GM23338 (cell line): ENCODE data around the gene TPI1.

Source experiments
- CREB1 ChIP-seq: fragments of 250-450 bp; sonication (Bioruptor Pico); IDR thresholded peaks from 2 replicates; pipeline ENCODE4 v1.5.0; 2020; ENCODE audit warnings: low read depth, mild to moderate bottlenecking, moderate library complexity
- EZH2 ChIP-seq: fragments of 200-600 bp; sonication (generic); IDR thresholded peaks from one replicate; pipeline ENCODE4 v1.8.0; 2017; ENCODE audit warnings: antibody characterized with exemption, mild to moderate bottlenecking, low read depth; ENCODE audit not compliant: unreplicated experiment
- EZH2phosphoT487 ChIP-seq: fragments of 200-600 bp; sonication (generic); IDR thresholded peaks from one replicate; pipeline ENCODE4 v1.8.1; 2018; ENCODE audit warnings: antibody characterized with exemption; ENCODE audit not compliant: unreplicated experiment
- JUNB ChIP-seq: IDR thresholded peaks from one replicate; pipeline ENCODE4 v1.6.1; 2016; ENCODE audit warnings: antibody characterized with exemption; ENCODE audit not compliant: unreplicated experiment
- POLR2AphosphoS5 ChIP-seq: IDR thresholded peaks from 2 replicates; pipeline ENCODE4 v1.6.1; 2016; ENCODE audit warnings: antibody characterized with exemption, low read depth
- STAT1 ChIP-seq: IDR thresholded peaks from one replicate; pipeline ENCODE4 v1.6.1; 2016; ENCODE audit warnings: antibody characterized with exemption; ENCODE audit not compliant: unreplicated experiment
- ZNF114 ChIP-seq: fragments of 250-450 bp; sonication (Bioruptor Pico); IDR thresholded peaks from 2 replicates; pipeline ENCODE4 v1.5.0; 2020; ENCODE audit warnings: mild to moderate bottlenecking, moderate library complexity
- TF ChIP-seq, protein P1 (sequence below), 2 experiments: fragments of 200-600 bp in 1 of 2; sonication (generic) in 1 of 2; conservative IDR thresholded peaks; 2 replicates each; pipeline versions ENCODE4 v1.5.1 to v1.6.1; 2016 to 2017; ENCODE audit warnings: antibody characterized with exemption in 2 of 2, low read depth in 2 of 2, mild to moderate bottlenecking in 2 of 2, moderate library complexity in 1 of 2
- TF ChIP-seq, protein P2 (sequence below): IDR thresholded peaks from one replicate; pipeline ENCODE4 v1.6.1; 2018; ENCODE audit warnings: antibody characterized with exemption; ENCODE audit not compliant: unreplicated experiment
- TF ChIP-seq, protein P3 (sequence below): fragments of 250-450 bp; sonication (Bioruptor Pico); IDR thresholded peaks from 2 replicates; pipeline ENCODE4 v1.5.0; 2020; ENCODE audit warnings: mild to moderate bottlenecking, moderate library complexity

DNA sequence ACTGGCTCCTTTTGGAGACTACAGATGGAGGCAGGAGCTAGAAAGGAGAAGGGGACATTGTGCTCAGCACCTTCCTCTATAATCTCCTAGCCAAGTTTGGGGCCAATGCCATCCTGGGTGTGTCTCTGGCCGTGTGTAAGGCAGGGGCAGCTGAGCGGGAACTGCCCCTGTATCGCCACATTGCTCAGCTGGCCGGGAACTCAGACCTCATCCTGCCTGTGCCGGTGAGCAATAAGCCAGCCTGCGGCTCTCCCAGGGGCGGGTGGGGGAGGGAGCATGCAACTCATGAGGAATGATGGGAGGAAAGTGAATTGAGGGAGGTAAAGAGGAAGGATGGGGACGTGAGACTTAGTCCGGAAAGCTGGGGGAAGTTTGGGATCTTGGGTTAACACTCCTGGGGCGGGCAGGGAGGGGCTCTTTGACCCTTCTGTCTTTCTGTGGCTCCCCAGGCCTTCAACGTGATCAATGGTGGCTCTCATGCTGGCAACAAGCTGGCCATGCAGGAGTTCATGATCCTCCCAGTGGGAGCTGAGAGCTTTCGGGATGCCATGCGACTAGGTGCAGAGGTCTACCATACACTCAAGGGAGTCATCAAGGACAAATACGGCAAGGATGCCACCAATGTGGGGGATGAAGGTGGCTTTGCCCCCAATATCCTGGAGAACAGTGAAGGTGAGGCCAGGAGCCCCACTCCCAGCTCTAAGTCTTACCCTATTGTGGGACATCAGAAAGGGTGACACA, 50.3 kb downstream of the TPI1 start:
- TF ChIP-seq, protein P1, sequence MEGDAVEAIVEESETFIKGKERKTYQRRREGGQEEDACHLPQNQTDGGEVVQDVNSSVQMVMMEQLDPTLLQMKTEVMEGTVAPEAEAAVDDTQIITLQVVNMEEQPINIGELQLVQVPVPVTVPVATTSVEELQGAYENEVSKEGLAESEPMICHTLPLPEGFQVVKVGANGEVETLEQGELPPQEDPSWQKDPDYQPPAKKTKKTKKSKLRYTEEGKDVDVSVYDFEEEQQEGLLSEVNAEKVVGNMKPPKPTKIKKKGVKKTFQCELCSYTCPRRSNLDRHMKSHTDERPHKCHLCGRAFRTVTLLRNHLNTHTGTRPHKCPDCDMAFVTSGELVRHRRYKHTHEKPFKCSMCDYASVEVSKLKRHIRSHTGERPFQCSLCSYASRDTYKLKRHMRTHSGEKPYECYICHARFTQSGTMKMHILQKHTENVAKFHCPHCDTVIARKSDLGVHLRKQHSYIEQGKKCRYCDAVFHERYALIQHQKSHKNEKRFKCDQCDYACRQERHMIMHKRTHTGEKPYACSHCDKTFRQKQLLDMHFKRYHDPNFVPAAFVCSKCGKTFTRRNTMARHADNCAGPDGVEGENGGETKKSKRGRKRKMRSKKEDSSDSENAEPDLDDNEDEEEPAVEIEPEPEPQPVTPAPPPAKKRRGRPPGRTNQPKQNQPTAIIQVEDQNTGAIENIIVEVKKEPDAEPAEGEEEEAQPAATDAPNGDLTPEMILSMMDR (conservative IDR thresholded peaks at IDR 0.05; ENCODE audit: low read depth in 2 of 2) = no peak
- TF ChIP-seq POLR2AphosphoS5 (no peak), EZH2phosphoT487 (no peak), EZH2 (no peak), CREB1 (CRISPR knock-in tag) (no peak), STAT1 (no peak), JUNB (no peak), ZNF114 (no peak)
- TF ChIP-seq, protein P2, sequence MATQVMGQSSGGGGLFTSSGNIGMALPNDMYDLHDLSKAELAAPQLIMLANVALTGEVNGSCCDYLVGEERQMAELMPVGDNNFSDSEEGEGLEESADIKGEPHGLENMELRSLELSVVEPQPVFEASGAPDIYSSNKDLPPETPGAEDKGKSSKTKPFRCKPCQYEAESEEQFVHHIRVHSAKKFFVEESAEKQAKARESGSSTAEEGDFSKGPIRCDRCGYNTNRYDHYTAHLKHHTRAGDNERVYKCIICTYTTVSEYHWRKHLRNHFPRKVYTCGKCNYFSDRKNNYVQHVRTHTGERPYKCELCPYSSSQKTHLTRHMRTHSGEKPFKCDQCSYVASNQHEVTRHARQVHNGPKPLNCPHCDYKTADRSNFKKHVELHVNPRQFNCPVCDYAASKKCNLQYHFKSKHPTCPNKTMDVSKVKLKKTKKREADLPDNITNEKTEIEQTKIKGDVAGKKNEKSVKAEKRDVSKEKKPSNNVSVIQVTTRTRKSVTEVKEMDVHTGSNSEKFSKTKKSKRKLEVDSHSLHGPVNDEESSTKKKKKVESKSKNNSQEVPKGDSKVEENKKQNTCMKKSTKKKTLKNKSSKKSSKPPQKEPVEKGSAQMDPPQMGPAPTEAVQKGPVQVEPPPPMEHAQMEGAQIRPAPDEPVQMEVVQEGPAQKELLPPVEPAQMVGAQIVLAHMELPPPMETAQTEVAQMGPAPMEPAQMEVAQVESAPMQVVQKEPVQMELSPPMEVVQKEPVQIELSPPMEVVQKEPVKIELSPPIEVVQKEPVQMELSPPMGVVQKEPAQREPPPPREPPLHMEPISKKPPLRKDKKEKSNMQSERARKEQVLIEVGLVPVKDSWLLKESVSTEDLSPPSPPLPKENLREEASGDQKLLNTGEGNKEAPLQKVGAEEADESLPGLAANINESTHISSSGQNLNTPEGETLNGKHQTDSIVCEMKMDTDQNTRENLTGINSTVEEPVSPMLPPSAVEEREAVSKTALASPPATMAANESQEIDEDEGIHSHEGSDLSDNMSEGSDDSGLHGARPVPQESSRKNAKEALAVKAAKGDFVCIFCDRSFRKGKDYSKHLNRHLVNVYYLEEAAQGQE = no peak
- TF ChIP-seq, protein P3, sequence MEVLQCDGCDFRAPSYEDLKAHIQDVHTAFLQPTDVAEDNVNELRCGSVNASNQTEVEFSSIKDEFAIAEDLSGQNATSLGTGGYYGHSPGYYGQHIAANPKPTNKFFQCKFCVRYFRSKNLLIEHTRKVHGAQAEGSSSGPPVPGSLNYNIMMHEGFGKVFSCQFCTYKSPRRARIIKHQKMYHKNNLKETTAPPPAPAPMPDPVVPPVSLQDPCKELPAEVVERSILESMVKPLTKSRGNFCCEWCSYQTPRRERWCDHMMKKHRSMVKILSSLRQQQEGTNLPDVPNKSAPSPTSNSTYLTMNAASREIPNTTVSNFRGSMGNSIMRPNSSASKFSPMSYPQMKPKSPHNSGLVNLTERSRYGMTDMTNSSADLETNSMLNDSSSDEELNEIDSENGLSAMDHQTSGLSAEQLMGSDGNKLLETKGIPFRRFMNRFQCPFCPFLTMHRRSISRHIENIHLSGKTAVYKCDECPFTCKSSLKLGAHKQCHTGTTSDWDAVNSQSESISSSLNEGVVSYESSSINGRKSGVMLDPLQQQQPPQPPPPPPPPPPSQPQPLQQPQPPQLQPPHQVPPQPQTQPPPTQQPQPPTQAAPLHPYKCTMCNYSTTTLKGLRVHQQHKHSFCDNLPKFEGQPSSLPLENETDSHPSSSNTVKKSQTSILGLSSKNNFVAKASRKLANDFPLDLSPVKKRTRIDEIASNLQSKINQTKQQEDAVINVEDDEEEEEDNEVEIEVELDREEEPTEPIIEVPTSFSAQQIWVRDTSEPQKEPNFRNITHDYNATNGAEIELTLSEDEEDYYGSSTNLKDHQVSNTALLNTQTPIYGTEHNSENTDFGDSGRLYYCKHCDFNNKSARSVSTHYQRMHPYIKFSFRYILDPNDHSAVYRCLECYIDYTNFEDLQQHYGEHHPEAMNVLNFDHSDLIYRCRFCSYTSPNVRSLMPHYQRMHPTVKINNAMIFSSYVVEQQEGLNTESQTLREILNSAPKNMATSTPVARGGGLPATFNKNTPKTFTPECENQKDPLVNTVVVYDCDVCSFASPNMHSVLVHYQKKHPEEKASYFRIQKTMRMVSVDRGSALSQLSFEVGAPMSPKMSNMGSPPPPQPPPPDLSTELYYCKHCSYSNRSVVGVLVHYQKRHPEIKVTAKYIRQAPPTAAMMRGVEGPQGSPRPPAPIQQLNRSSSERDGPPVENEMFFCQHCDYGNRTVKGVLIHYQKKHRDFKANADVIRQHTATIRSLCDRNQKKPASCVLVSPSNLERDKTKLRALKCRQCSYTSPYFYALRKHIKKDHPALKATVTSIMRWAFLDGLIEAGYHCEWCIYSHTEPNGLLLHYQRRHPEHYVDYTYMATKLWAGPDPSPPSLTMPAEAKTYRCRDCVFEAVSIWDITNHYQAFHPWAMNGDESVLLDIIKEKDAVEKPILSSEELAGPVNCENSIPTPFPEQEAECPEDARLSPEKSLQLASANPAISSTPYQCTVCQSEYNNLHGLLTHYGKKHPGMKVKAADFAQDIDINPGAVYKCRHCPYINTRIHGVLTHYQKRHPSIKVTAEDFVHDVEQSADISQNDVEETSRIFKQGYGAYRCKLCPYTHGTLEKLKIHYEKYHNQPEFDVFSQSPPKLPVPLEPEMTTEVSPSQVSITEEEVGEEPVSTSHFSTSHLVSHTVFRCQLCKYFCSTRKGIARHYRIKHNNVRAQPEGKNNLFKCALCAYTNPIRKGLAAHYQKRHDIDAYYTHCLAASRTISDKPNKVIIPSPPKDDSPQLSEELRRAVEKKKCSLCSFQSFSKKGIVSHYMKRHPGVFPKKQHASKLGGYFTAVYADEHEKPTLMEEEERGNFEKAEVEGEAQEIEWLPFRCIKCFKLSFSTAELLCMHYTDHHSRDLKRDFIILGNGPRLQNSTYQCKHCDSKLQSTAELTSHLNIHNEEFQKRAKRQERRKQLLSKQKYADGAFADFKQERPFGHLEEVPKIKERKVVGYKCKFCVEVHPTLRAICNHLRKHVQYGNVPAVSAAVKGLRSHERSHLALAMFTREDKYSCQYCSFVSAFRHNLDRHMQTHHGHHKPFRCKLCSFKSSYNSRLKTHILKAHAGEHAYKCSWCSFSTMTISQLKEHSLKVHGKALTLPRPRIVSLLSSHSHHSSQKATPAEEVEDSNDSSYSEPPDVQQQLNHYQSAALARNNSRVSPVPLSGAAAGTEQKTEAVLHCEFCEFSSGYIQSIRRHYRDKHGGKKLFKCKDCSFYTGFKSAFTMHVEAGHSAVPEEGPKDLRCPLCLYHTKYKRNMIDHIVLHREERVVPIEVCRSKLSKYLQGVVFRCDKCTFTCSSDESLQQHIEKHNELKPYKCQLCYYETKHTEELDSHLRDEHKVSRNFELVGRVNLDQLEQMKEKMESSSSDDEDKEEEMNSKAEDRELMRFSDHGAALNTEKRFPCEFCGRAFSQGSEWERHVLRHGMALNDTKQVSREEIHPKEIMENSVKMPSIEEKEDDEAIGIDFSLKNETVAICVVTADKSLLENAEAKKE = no peak
